ENCODE results near the gene GPATCH8. TPM values are rescaled to one million over a fixed set of nuclear protein-coding genes. Genes with fewer than 3 reads are reported as not detected.
A peak's percentile ranks its signal among the peaks of the same experiment; 100 is the strongest.

The GPATCH8 gene
- total and polyA plus RNA-seq, 5 donors from 2014 or later, result 24.0 to 87.7 (median 25.5) TPM

DNA sequence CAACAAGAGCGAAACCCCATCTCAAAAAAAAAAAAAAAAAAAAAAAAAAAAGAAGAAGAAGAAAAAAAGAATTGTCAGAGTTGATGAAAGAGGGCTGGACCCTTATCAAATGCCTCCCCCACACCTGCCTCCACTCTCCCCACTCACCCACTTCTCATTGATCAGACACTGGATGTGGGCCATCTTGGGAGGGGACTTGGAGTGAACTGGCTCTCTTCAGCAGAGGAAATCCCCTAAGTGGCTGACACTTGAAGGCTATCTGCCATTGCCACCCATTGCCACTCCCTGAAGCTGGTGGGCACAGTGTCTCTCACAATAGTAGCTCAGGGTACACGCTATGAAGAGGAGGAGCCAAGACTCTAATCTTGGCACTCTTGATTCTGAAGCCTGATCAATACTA lies 115.4 kb downstream of the GPATCH8 start:
- Mint-ChIP-seq H3K27ac (peak overlapping the region in 1 of 3 donors; percentile 69), H3K4me3 (peak overlapping the region in 1 of 4 donors; percentile 29), H3K27me3 (peaks cover 27% of the 10 kb centered on the region), H3K4me1 (peaks cover 0 to 22% (median 2%) of the 10 kb centered on the region in 4 donors), H3K36me3 (no peaks in the 10 kb centered on the region), H3K9me3 (no peaks in the 10 kb centered on the region)
- H3K36me3 ChIP-seq (ENCODE audit: control insufficient read depth, insufficient read depth, low read length), result no peaks in the 10 kb centered on the region
- H3K27ac ChIP-seq (ENCODE audit: insufficient read depth, low read length, poor library complexity, severe bottlenecking), result no peak overlapping the region
- no peak for DNase-seq
- ATAC-seq (ENCODE audit: low read depth in 2 of 2), result no peak
- no peak overlapping the region for H3K4me3 ChIP-seq (ENCODE audit: low read depth, low read length)
- peaks cover 5% of the 10 kb centered on the region for H3K27me3 ChIP-seq (ENCODE audit: control insufficient read depth, insufficient read depth, low read length)
- no peaks in the 10 kb centered on the region for H3K9me3 ChIP-seq (ENCODE audit: control insufficient read depth in 2 of 2, low read length in 2 of 2)
- peaks cover 15% of the 10 kb centered on the region for H3K4me1 ChIP-seq (ENCODE audit: control insufficient read depth, insufficient read depth, low read length, poor library complexity, severe bottlenecking)

DNA sequence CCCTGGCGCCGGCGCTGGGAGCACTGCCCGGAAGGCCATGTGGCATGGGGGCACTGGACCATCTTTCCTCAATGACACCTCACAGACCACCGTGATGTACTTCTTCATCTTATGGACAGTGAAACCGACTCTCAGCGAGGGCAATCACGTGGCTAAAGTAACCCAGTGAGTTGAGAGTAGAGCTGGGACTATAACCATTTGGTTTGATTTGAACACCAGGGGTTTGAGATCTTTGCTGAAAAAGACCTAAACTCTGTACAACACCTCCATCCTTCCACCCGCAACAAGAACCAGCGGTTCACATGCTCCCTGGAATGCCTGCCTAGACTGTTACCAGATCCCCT lies 117.1 kb downstream of the GPATCH8 start:
- Histone ChIP-seq H3K4me3 (ENCODE audit: low read depth, low read length) (no peak overlapping the region), H3K27ac (ENCODE audit: insufficient read depth, low read length, poor library complexity, severe bottlenecking) (no peak overlapping the region), H3K9me3 (ENCODE audit: control insufficient read depth in 2 of 2, low read length in 2 of 2) (no peaks in the 10 kb centered on the region), H3K27me3 (ENCODE audit: control insufficient read depth, insufficient read depth, low read length) (peaks cover 5% of the 10 kb centered on the region), H3K36me3 (ENCODE audit: control insufficient read depth, insufficient read depth, low read length) (no peaks in the 10 kb centered on the region), H3K4me1 (ENCODE audit: control insufficient read depth, insufficient read depth, low read length, poor library complexity, severe bottlenecking) (peaks cover 15% of the 10 kb centered on the region)
- Mint-ChIP-seq H3K36me3 (no peaks in the 10 kb centered on the region), H3K9me3 (no peaks in the 10 kb centered on the region), H3K4me3 (peak overlapping the region in 3 of 4 donors; percentile 16 to 63 (median 44)), H3K27me3 (peaks cover 27% of the 10 kb centered on the region), H3K4me1 (peaks cover 0 to 22% (median 2%) of the 10 kb centered on the region in 4 donors), H3K27ac (peak overlapping the region in 1 of 3 donors; percentile 44)
- ATAC-seq (ENCODE audit: low read depth in 2 of 2) (no peak), DNase-seq (no peak)

GRCh38 chr17:44385287-44386181 lies 117.7 kb downstream of the GPATCH8 start:
- H3K27ac Mint-ChIP-seq, result peak overlapping the region in 1 of 3 donors; percentile 44
- H3K27me3 Mint-ChIP-seq, result peaks cover 27% of the 10 kb centered on the region
- no peaks in the 10 kb centered on the region for H3K9me3 ChIP-seq (ENCODE audit: control insufficient read depth in 2 of 2, low read length in 2 of 2)
- H3K4me1 ChIP-seq (ENCODE audit: control insufficient read depth, insufficient read depth, low read length, poor library complexity, severe bottlenecking), result peaks cover 15% of the 10 kb centered on the region
- no peak overlapping the region for H3K27ac ChIP-seq (ENCODE audit: insufficient read depth, low read length, poor library complexity, severe bottlenecking)
- no peaks in the 10 kb centered on the region for H3K9me3 Mint-ChIP-seq
- no peaks in the 10 kb centered on the region for H3K36me3 ChIP-seq (ENCODE audit: control insufficient read depth, insufficient read depth, low read length)
- H3K4me3 ChIP-seq (ENCODE audit: low read depth, low read length), result no peak overlapping the region
- peak; percentile 65 to 88 (median 70) for DNase-seq
- H3K36me3 Mint-ChIP-seq, result no peaks in the 10 kb centered on the region
- peaks cover 0 to 22% (median 1%) of the 10 kb centered on the region in 4 donors for H3K4me1 Mint-ChIP-seq
- peak overlapping the region; percentile 11 to 83 (median 76) for H3K4me3 Mint-ChIP-seq
- peaks cover 5% of the 10 kb centered on the region for H3K27me3 ChIP-seq (ENCODE audit: control insufficient read depth, insufficient read depth, low read length)
- ATAC-seq (ENCODE audit: low read depth in 2 of 2), result peak; percentile 85 to 89

GRCh38 chr17:44384823-44385286 lies 118.4 kb downstream of the GPATCH8 start:
- peak; percentile 2 to 11 for ATAC-seq (ENCODE audit: low read depth in 2 of 2)
- H3K36me3 Mint-ChIP-seq, result no peaks in the 10 kb centered on the region
- Histone ChIP-seq H3K27ac (ENCODE audit: insufficient read depth, low read length, poor library complexity, severe bottlenecking) (no peak overlapping the region), H3K4me3 (ENCODE audit: low read depth, low read length) (no peak overlapping the region), H3K9me3 (ENCODE audit: control insufficient read depth in 2 of 2, low read length in 2 of 2) (no peaks in the 10 kb centered on the region), H3K4me1 (ENCODE audit: control insufficient read depth, insufficient read depth, low read length, poor library complexity, severe bottlenecking) (peaks cover 15% of the 10 kb centered on the region), H3K36me3 (ENCODE audit: control insufficient read depth, insufficient read depth, low read length) (no peaks in the 10 kb centered on the region), H3K27me3 (ENCODE audit: control insufficient read depth, insufficient read depth, low read length) (peaks cover 5% of the 10 kb centered on the region)
- H3K27me3 Mint-ChIP-seq, result peaks cover 27% of the 10 kb centered on the region
- no peak for DNase-seq
- no peaks in the 10 kb centered on the region for H3K9me3 Mint-ChIP-seq
- H3K27ac Mint-ChIP-seq, result peak overlapping the region in 1 of 3 donors; percentile 88
- H3K4me3 Mint-ChIP-seq, result peak overlapping the region; percentile 11 to 83 (median 76)
- peaks cover 0 to 22% (median 0%) of the 10 kb centered on the region in 4 donors for H3K4me1 Mint-ChIP-seq

DNA sequence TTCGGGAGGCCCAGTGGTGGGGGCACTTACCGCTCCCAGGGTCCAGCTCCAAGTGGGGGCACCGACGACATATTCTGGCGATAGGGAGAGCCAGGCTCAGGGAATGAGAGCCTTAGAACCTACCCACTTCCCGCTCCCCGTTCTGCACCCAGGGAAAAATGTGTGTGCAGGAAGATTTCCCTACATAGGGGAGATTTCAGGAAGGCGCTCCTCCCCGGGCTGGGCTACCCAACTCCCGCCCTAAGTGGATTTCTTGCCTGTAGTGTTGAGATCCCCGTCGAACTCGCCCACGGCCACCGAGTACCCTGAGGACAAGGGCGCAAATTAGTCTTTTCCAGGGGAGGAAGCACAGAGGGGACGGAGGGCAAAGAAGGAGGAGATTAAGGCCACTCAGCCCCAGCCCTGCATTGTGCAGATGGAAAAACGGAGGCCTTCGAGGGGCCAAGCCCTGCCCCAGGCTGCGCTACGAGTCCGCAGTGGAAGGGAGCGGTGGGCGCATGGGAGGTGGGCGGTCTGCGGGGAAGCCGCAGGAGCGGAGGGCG lies 118.9 kb downstream of the GPATCH8 start:
- no peak overlapping the region for H3K27ac Mint-ChIP-seq
- no peaks in the 10 kb centered on the region for H3K9me3 Mint-ChIP-seq
- Histone ChIP-seq H3K27ac (ENCODE audit: insufficient read depth, low read length, poor library complexity, severe bottlenecking) (no peak overlapping the region), H3K9me3 (ENCODE audit: control insufficient read depth in 2 of 2, low read length in 2 of 2) (no peaks in the 10 kb centered on the region), H3K36me3 (ENCODE audit: control insufficient read depth, insufficient read depth, low read length) (no peaks in the 10 kb centered on the region), H3K4me1 (ENCODE audit: control insufficient read depth, insufficient read depth, low read length, poor library complexity, severe bottlenecking) (peaks cover 15% of the 10 kb centered on the region), H3K4me3 (ENCODE audit: low read depth, low read length) (no peak overlapping the region), H3K27me3 (ENCODE audit: control insufficient read depth, insufficient read depth, low read length) (peaks cover 5% of the 10 kb centered on the region)
- peaks cover 0 to 18% (median 0%) of the 10 kb centered on the region in 4 donors for H3K4me1 Mint-ChIP-seq
- peak overlapping the region in 3 of 4 donors; percentile 11 to 71 (median 70) for H3K4me3 Mint-ChIP-seq
- H3K36me3 Mint-ChIP-seq, result no peaks in the 10 kb centered on the region
- ATAC-seq (ENCODE audit: low read depth in 2 of 2) (no peak), DNase-seq (no peak)
- H3K27me3 Mint-ChIP-seq, result peaks cover 27% of the 10 kb centered on the region

DNA sequence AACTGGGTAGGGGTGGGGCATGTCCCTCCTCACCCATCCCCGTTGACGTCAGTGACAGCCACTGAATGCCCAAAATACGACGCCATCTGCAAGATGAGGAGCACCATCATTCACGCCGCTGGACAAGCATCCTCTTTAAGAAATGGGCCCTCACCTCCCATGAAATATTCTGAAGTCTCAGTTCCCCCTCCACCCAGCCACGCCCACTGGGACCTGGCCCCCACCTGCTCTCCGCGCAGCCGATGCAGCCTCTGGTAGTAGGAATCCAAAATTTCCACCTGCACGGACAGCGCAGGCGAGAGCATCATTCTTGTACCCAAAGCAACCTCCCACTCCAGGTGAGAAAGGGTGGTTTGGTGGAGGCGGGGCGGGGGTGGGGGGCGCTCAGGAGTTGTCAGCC lies 119.3 kb downstream of the GPATCH8 start:
- H3K4me3 ChIP-seq (ENCODE audit: low read depth, low read length), result no peak overlapping the region
- H3K27me3 Mint-ChIP-seq, result peaks cover 27% of the 10 kb centered on the region
- no peak overlapping the region for H3K27ac Mint-ChIP-seq
- H3K4me1 Mint-ChIP-seq, result peaks cover 0 to 17% (median 0%) of the 10 kb centered on the region in 4 donors
- no peaks in the 10 kb centered on the region for H3K36me3 Mint-ChIP-seq
- no peak overlapping the region for H3K27ac ChIP-seq (ENCODE audit: insufficient read depth, low read length, poor library complexity, severe bottlenecking)
- no peaks in the 10 kb centered on the region for H3K9me3 Mint-ChIP-seq
- no peaks in the 10 kb centered on the region for H3K9me3 ChIP-seq (ENCODE audit: control insufficient read depth in 2 of 2, low read length in 2 of 2)
- ATAC-seq (ENCODE audit: low read depth in 2 of 2) (no peak), DNase-seq (no peak)
- peaks cover 5% of the 10 kb centered on the region for H3K27me3 ChIP-seq (ENCODE audit: control insufficient read depth, insufficient read depth, low read length)
- H3K4me3 Mint-ChIP-seq, result no peak overlapping the region
- peaks cover 15% of the 10 kb centered on the region for H3K4me1 ChIP-seq (ENCODE audit: control insufficient read depth, insufficient read depth, low read length, poor library complexity, severe bottlenecking)
- H3K36me3 ChIP-seq (ENCODE audit: control insufficient read depth, insufficient read depth, low read length), result no peaks in the 10 kb centered on the region

DNA sequence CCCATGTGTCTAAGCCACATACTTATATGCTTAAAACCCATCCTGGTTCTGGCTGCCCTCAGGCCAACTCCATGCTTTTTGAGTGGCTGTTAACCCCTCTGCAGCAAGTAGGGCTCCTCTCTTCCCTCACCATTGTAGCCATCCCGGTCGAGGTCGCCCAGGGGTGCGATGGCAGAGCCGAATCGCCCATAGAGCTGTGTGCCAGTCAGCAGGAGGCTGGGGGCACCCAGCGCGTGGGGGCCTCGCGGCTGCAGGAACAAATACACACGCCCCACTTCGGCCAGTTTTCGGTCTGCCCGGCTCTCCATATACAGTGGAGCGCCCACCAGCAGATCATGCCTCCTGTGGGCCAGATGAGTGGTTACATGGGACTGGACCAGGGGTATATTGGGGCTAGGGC lies 119.8 kb downstream of the GPATCH8 start:
- Histone ChIP-seq H3K9me3 (ENCODE audit: control insufficient read depth in 2 of 2, low read length in 2 of 2) (no peaks in the 10 kb centered on the region), H3K27me3 (ENCODE audit: control insufficient read depth, insufficient read depth, low read length) (peaks cover 5% of the 10 kb centered on the region), H3K4me3 (ENCODE audit: low read depth, low read length) (no peak overlapping the region), H3K27ac (ENCODE audit: insufficient read depth, low read length, poor library complexity, severe bottlenecking) (no peak overlapping the region), H3K4me1 (ENCODE audit: control insufficient read depth, insufficient read depth, low read length, poor library complexity, severe bottlenecking) (peaks cover 15% of the 10 kb centered on the region), H3K36me3 (ENCODE audit: control insufficient read depth, insufficient read depth, low read length) (no peaks in the 10 kb centered on the region)
- H3K4me1 Mint-ChIP-seq, result peaks cover 0 to 17% (median 0%) of the 10 kb centered on the region in 4 donors
- ATAC-seq (ENCODE audit: low read depth in 2 of 2) (no peak), DNase-seq (no peak)
- peak overlapping the region in 1 of 4 donors; percentile 26 for H3K4me3 Mint-ChIP-seq
- H3K27ac Mint-ChIP-seq, result no peak overlapping the region
- no peaks in the 10 kb centered on the region for H3K9me3 Mint-ChIP-seq
- H3K36me3 Mint-ChIP-seq, result no peaks in the 10 kb centered on the region
- H3K27me3 Mint-ChIP-seq, result peaks cover 32% of the 10 kb centered on the region

All from CD4-positive, CD25-positive, alpha-beta regulatory T cell (primary cell).